SK-N-DZ (cell line): ENCODE data around the gene PDC.
"Not testable (repeated sequence)": the region's sequence is repeated elsewhere in the genome, so short reads cannot be mapped to it uniquely, and the experiment has no call there.

ENCODE experiments used
- DNase-seq: peaks from one replicate; pipeline ENCODE4 v3.0.0-alpha.2; 2015; ENCODE audit warnings: low spot score

Gene PDC

DNA sequence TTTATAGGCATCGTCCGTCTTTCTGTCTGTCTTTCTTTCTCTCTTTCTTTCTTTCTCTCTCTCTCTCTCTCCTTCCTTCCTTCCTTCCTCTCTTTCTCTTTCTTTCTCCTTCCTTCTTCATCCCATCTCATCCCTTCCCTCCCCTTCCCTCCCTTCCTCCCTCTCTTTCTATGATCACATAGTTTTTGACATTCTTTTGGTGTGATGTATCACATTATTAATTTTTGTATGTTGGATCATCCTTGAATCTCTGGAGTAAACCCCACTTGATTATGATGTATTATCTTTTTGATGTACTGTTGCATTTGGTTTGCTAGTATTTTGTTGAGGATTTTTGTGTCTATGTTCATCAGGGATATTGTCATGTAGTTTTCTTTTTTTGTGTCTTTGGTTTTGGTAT is 59.5 kb downstream of the PDC start:
- DNase-seq: not testable (repeated sequence)
